Nephron (organoid): ENCODE data around the gene LGI2.

Experiments
- H3K27ac Mint-ChIP-seq, 3 experiments: 2 replicates each; pipeline ENCODE4 v1.8.0; 2020; ENCODE audit warnings: mixed read lengths in 3 of 3, mild to moderate bottlenecking in 2 of 3, moderate library complexity in 1 of 3
- H3K27me3 Mint-ChIP-seq: 2 replicates; pipeline ENCODE4 v1.8.0; 2021; ENCODE audit warnings: low read depth, mild to moderate bottlenecking, moderate library complexity, mixed read lengths
- H3K36me3 Mint-ChIP-seq: 2 replicates; pipeline ENCODE4 v1.8.0; 2020; ENCODE audit warnings: low read depth, mixed read lengths
- H3K4me1 Mint-ChIP-seq: 2 replicates; pipeline ENCODE4 v1.8.0; 2020; ENCODE audit warnings: mixed read lengths
- H3K4me3 Mint-ChIP-seq, 3 experiments: 2 replicates each; pipeline ENCODE4 v1.8.0; 2020; ENCODE audit warnings: mild to moderate bottlenecking in 3 of 3, mixed read lengths in 3 of 3, moderate library complexity in 2 of 3
- H3K9me3 Mint-ChIP-seq: 2 replicates; pipeline ENCODE4 v1.8.0; 2020; ENCODE audit warnings: mixed read lengths
- TF ChIP-seq, protein P1 (sequence below), 3 experiments: fragments of 200-600 bp; sonication (generic); IDR thresholded peaks; one replicate each; pipeline ENCODE4 v1.5.0; 2021; ENCODE audit warnings: antibody characterized with exemption in 3 of 3; ENCODE audit not compliant: unreplicated experiment in 3 of 3

LGI2 gene

GRCh38 chr4:25063116-25063515 lies 32.4 kb upstream of the LGI2 start:
- H3K4me3 Mint-ChIP-seq: no peak overlapping the region
- TF ChIP-seq, protein P1, sequence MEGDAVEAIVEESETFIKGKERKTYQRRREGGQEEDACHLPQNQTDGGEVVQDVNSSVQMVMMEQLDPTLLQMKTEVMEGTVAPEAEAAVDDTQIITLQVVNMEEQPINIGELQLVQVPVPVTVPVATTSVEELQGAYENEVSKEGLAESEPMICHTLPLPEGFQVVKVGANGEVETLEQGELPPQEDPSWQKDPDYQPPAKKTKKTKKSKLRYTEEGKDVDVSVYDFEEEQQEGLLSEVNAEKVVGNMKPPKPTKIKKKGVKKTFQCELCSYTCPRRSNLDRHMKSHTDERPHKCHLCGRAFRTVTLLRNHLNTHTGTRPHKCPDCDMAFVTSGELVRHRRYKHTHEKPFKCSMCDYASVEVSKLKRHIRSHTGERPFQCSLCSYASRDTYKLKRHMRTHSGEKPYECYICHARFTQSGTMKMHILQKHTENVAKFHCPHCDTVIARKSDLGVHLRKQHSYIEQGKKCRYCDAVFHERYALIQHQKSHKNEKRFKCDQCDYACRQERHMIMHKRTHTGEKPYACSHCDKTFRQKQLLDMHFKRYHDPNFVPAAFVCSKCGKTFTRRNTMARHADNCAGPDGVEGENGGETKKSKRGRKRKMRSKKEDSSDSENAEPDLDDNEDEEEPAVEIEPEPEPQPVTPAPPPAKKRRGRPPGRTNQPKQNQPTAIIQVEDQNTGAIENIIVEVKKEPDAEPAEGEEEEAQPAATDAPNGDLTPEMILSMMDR (IDR thresholded peaks at IDR 0.05; ENCODE audit: unreplicated experiment in 3 of 3): no peak
- H3K36me3 Mint-ChIP-seq: no peaks in the 10 kb centered on the region
- H3K27ac Mint-ChIP-seq: peak overlapping the region in 1 of 3 experiments; percentile 14
- H3K4me1 Mint-ChIP-seq: peaks cover 40% of the 10 kb centered on the region
- peaks cover 4% of the 10 kb centered on the region for H3K27me3 Mint-ChIP-seq
- H3K9me3 Mint-ChIP-seq: peaks cover 9% of the 10 kb centered on the region

- peak overlapping the region in 2 of 3 experiments; percentile 35 to 93 for H3K27ac Mint-ChIP-seq
- H3K9me3 Mint-ChIP-seq: peaks cover 5% of the 10 kb centered on the region
- peaks cover 35% of the 10 kb centered on the region for H3K4me1 Mint-ChIP-seq
- H3K27me3 Mint-ChIP-seq: peaks cover 4% of the 10 kb centered on the region
- no peak overlapping the region for H3K4me3 Mint-ChIP-seq
- H3K36me3 Mint-ChIP-seq: no peaks in the 10 kb centered on the region
- TF ChIP-seq, protein P1 (IDR thresholded peaks at IDR 0.05; ENCODE audit: unreplicated experiment in 3 of 3): no peak
Observed at GRCh38 chr4:25062098-25062497, 31.4 kb upstream of the LGI2 start.

GRCh38 chr4:25061602-25062001 lies 30.9 kb upstream of the LGI2 start:
- Mint-ChIP-seq H3K9me3 (peaks cover 7% of the 10 kb centered on the region), H3K4me3 (no peak overlapping the region), H3K36me3 (no peaks in the 10 kb centered on the region), H3K27ac (peak overlapping the region; percentile 87 to 93 (median 90)), H3K4me1 (peaks cover 34% of the 10 kb centered on the region), H3K27me3 (peaks cover 4% of the 10 kb centered on the region)
- TF ChIP-seq, protein P1 (IDR thresholded peaks at IDR 0.05; ENCODE audit: unreplicated experiment in 3 of 3): no peak

- TF ChIP-seq, protein P1 (IDR thresholded peaks at IDR 0.05; ENCODE audit: unreplicated experiment in 3 of 3): peak in 2 of 3 experiments; percentile 13 to 17
- peaks cover 7% of the 10 kb centered on the region for H3K9me3 Mint-ChIP-seq
- peaks cover 31% of the 10 kb centered on the region for H3K4me1 Mint-ChIP-seq
- peak overlapping the region in 1 of 3 experiments; percentile 19 for H3K4me3 Mint-ChIP-seq
- H3K27me3 Mint-ChIP-seq: peaks cover 4% of the 10 kb centered on the region
- no peaks in the 10 kb centered on the region for H3K36me3 Mint-ChIP-seq
- H3K27ac Mint-ChIP-seq: peak overlapping the region; percentile 87 to 93 (median 90)
Observed at GRCh38 chr4:25060963-25061340, 30.2 kb upstream of the LGI2 start.

DNA sequence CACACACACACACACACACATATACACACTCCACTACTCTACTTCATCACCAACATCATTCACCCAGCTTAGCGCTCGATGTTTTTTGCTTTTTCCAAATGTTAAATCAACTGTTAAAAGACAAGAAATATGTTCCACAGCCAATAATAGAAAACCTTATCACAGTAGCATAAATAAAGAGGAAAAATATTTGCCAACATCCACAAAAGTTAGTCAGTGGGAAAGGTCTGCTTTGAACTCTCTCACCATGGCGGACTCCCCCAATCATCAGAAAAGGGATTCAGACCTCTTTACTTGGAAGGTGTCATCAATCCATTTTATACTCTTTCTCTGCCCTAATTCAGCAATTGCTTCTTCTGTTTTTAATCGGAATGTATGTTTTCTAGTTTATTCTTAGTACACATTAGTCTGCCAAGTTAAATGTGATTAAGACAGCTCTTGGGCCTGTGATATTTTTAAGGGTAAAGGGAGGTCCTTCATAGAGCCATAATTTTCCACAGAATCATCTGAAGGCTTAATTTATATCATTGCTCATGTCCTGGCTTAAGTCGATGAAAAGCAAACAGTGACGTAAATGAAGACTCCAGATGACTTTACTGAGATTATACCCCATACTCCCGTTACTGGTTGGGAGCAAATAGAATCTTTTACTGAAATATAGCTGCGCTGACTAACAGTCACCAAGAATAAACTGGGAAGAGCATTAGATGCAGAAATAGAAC lies 29.7 kb upstream of the LGI2 start:
- TF ChIP-seq, protein P1 (IDR thresholded peaks at IDR 0.05; ENCODE audit: unreplicated experiment in 3 of 3): no peak
- peaks cover 4% of the 10 kb centered on the region for H3K27me3 Mint-ChIP-seq
- H3K4me1 Mint-ChIP-seq: peaks cover 26% of the 10 kb centered on the region
- H3K27ac Mint-ChIP-seq: peak overlapping the region; percentile 87 to 93 (median 90)
- H3K9me3 Mint-ChIP-seq: peaks cover 7% of the 10 kb centered on the region
- no peaks in the 10 kb centered on the region for H3K36me3 Mint-ChIP-seq
- peak overlapping the region in 1 of 3 experiments; percentile 21 for H3K4me3 Mint-ChIP-seq

DNA sequence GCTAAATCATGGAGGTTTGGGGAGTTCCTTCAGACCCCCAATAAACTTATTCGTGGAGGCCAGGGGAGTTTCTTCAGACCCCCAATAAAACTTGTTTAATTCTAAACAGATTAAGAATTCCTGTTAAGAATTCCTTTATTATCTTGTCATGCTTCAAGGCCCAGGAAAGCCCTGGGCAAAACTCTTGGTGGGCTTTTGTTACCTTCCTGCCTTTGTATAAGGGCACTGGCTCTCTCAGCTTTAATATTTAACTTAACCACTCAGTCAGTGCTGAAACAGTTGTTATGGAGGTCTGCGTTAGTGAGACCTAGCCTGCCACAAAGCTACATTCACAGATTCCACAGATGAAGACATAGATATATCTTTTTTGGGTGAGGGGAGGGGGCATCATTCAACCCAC lies 29.0 kb upstream of the LGI2 start:
- peaks cover 7% of the 10 kb centered on the region for H3K9me3 Mint-ChIP-seq

More for the DNA sequence above, 29.0 kb upstream of the LGI2 start:
- Mint-ChIP-seq H3K4me1 (peaks cover 24% of the 10 kb centered on the region), H3K4me3 (no peak overlapping the region), H3K27me3 (peaks cover 4% of the 10 kb centered on the region), H3K36me3 (no peaks in the 10 kb centered on the region), H3K27ac (peak overlapping the region; percentile 87 to 93 (median 90))
- TF ChIP-seq, protein P1 (IDR thresholded peaks at IDR 0.05; ENCODE audit: unreplicated experiment in 3 of 3): no peak
